ENCODE data around the gene ERFE.

GRCh38 chr2:238132463-238133450, 26.0 kb upstream of the ERFE start:
- no peak for TF ChIP-seq CTCF (IDR thresholded peaks at IDR 0.05; ENCODE audit: low read depth, low read length)
- TF ChIP-seq EZH2phosphoT487 (IDR thresholded peaks at IDR 0.05; ENCODE audit: low read depth) = no peak

Data from OCI-LY3 (cell line).